Mammary epithelial cell (primary cell): Measurements from ENCODE around the gene DCHS1.

Experiments
- CTCF ChIP-seq, 2 donors: IDR thresholded peaks in 1 of 2; conservative IDR thresholded peaks in 1 of 2; 2 replicates each; pipeline ENCODE4 v1.5.1; 2011 to 2012; ENCODE audit warnings: inconsistent platforms in 2 of 2, low read length in 2 of 2, mild to moderate bottlenecking in 2 of 2, control low read depth in 1 of 2, low read depth in 1 of 2; ENCODE audit not compliant: insufficient read depth in 1 of 2; ENCODE audit errors: extremely low read depth in 1 of 2
- EZH2 ChIP-seq: IDR thresholded peaks from 2 replicates; pipeline ENCODE4 v1.6.1; 2012; ENCODE audit warnings: low read length, inconsistent platforms, borderline replicate concordance

DNA sequence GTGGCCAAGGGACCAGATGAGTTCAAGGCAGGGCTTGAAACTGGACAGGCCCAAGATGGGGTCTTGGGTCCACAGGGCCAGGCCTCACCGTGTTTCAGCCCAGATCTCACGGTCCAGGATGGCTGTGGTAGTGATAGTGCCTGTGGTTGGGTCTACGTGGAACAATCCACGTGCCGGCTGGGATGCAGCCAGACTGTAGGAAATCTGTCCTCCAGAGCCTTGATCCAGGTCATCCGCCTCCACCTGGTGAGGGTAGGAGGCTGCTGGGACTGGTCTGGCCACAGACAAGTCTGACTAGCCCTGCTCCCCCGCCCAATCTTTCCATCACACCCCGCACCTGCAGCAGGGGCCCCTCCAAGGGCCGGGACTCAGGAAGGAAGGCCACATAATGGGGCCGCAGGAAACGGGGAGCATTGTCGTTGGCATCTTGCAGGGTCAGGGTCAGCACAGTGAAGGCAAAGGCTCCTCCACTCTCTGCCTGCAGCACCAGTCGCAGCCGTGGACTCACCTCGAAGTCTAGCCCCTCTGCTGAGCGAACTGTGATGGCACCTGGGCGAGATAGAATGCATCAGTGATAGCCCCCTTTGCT, 29.7 kb downstream of the DCHS1 start:
- TF ChIP-seq CTCF (conservative IDR thresholded peaks at IDR 0.05 in 1 of 2, IDR thresholded peaks at IDR 0.05 in 1 of 2; ENCODE audit: extremely low read depth in 1 of 2, insufficient read depth in 1 of 2, low read depth in 1 of 2, low read length in 2 of 2): no peak
- TF ChIP-seq EZH2: no peak
